H9 (cell line): ENCODE results near the gene SEMA7A. TPM values are rescaled to one million over a fixed set of nuclear protein-coding genes. Genes with fewer than 3 reads are reported as not detected.

Experiments used
- DNase-seq: peaks from one replicate; pipeline ENCODE4 v3.0.0-alpha.2; 2017
- H2AFZ ChIP-seq: one replicate; pipeline ENCODE4 v1.6.1; 2013; ENCODE audit warnings: mild to moderate bottlenecking, low read length, control low read depth, moderate library complexity
- H2AK5ac ChIP-seq: 2 replicates; pipeline ENCODE4 v1.6.1; 2013; ENCODE audit warnings: low read length, control low read depth, mixed read lengths; ENCODE audit not compliant: insufficient read length
- H2BK120ac ChIP-seq: one replicate; pipeline ENCODE4 v1.6.1; 2013; ENCODE audit warnings: low read depth, mild to moderate bottlenecking, low read length, control low read depth, inconsistent platforms; ENCODE audit not compliant: poor library complexity, severe bottlenecking
- H2BK12ac ChIP-seq: 2 replicates; pipeline ENCODE4 v1.6.1; 2013; ENCODE audit warnings: low read length, control low read depth, mixed read lengths, low read depth; ENCODE audit not compliant: insufficient read length
- H2BK15ac ChIP-seq: 2 replicates; pipeline ENCODE4 v1.6.1; 2013; ENCODE audit warnings: low read depth, low read length, control low read depth
- H2BK20ac ChIP-seq: one replicate; pipeline ENCODE4 v1.6.1; 2013; ENCODE audit warnings: low read depth, mild to moderate bottlenecking, low read length, control low read depth, inconsistent platforms; ENCODE audit not compliant: poor library complexity, severe bottlenecking
- H2BK5ac ChIP-seq: 2 replicates; pipeline ENCODE4 v1.6.1; 2013; ENCODE audit warnings: low read length, control low read depth, mixed read lengths; ENCODE audit not compliant: insufficient read length
- H3K14ac ChIP-seq: 2 replicates; pipeline ENCODE4 v1.6.1; 2013; ENCODE audit warnings: low read length, control low read depth; ENCODE audit not compliant: insufficient read depth
- H3K18ac ChIP-seq: 2 replicates; pipeline ENCODE4 v1.6.1; 2013; ENCODE audit warnings: low read depth, mild to moderate bottlenecking, mixed read lengths, low read length, control low read depth; ENCODE audit not compliant: insufficient read length
- H3K23ac ChIP-seq: 2 replicates; pipeline ENCODE4 v1.6.1; 2013; ENCODE audit warnings: low read length, control low read depth, mixed read lengths, low read depth; ENCODE audit not compliant: insufficient read length
- H3K23me2 ChIP-seq: 2 replicates; pipeline ENCODE4 v1.6.1; 2013; ENCODE audit warnings: low read depth, mild to moderate bottlenecking, mixed read lengths, low read length, control low read depth; ENCODE audit not compliant: insufficient read length, poor library complexity, severe bottlenecking
- H3K27ac ChIP-seq: 2 replicates; pipeline ENCODE4 v1.5.1; 2013; ENCODE audit warnings: low read length, control low read depth, mixed read lengths, low read depth; ENCODE audit not compliant: insufficient read length
- H3K27me3 ChIP-seq: 2 replicates; pipeline ENCODE4 v1.6.1; 2013; ENCODE audit warnings: low read length, control low read depth, inconsistent platforms; ENCODE audit not compliant: insufficient read depth
- H3K4ac ChIP-seq: 2 replicates; pipeline ENCODE4 v1.6.1; 2013; ENCODE audit warnings: low read depth, mild to moderate bottlenecking, control low read depth, inconsistent platforms, low read length, moderate library complexity
- H3K4me1 ChIP-seq: 2 replicates; pipeline ENCODE4 v1.6.1; 2013; ENCODE audit warnings: low read length, control low read depth, inconsistent platforms; ENCODE audit not compliant: insufficient read depth
- H3K4me2 ChIP-seq: 2 replicates; pipeline ENCODE4 v1.6.1; 2013; ENCODE audit warnings: low read length, control low read depth, mixed read lengths; ENCODE audit not compliant: insufficient read length, insufficient read depth
- H3K56ac ChIP-seq: 2 replicates; pipeline ENCODE4 v1.6.1; 2013; ENCODE audit warnings: low read depth, mild to moderate bottlenecking, mixed read lengths, low read length, control low read depth; ENCODE audit not compliant: insufficient read length
- H3K79me1 ChIP-seq: 2 replicates; pipeline ENCODE4 v1.6.1; 2013; ENCODE audit warnings: low read depth, mild to moderate bottlenecking, moderate library complexity, low read length, control low read depth, inconsistent platforms; ENCODE audit not compliant: insufficient read depth, poor library complexity, severe bottlenecking
- H3K79me2 ChIP-seq: 2 replicates; pipeline ENCODE4 v1.6.1; 2013; ENCODE audit warnings: low read length, control low read depth, inconsistent platforms; ENCODE audit not compliant: insufficient read depth
- H3K9ac ChIP-seq: 2 replicates; pipeline ENCODE4 v1.6.1; 2013; ENCODE audit warnings: low read length, control low read depth, mixed read lengths; ENCODE audit not compliant: insufficient read length; ENCODE audit errors: extremely low read depth
- H3K9me3 ChIP-seq: one replicate; pipeline ENCODE4 v1.6.1; 2013; ENCODE audit warnings: low read depth, low read length, inconsistent platforms; ENCODE audit not compliant: control insufficient read depth
- H3T11ph ChIP-seq: one replicate; pipeline ENCODE4 v1.6.1; 2013; ENCODE audit warnings: mild to moderate bottlenecking, low read length, control low read depth, inconsistent platforms
- H4K20me1 ChIP-seq: one replicate; pipeline ENCODE4 v1.6.1; 2013; ENCODE audit not compliant: control insufficient read depth, insufficient read length, insufficient read depth
- H4K5ac ChIP-seq: 2 replicates; pipeline ENCODE4 v1.6.1; 2013; ENCODE audit warnings: low read depth, mild to moderate bottlenecking, mixed read lengths, low read length, control low read depth; ENCODE audit not compliant: insufficient read length
- H4K8ac ChIP-seq: replicated peaks from 2 replicates; pipeline ENCODE4 v1.6.1; 2013; ENCODE audit warnings: low read length, control low read depth, mixed read lengths, low read depth; ENCODE audit not compliant: insufficient read length
- H4K91ac ChIP-seq: 2 replicates; pipeline ENCODE4 v1.6.1; 2013; ENCODE audit warnings: low read depth, mild to moderate bottlenecking, moderate library complexity, mixed read lengths, low read length, control low read depth; ENCODE audit not compliant: insufficient read length
- H3K27ac Mint-ChIP-seq, 3 experiments: 2 replicates in 2 of 3; 3 replicates in 1 of 3; pipeline ENCODE4 v1.8.0; 2020 to 2021; ENCODE audit warnings: mixed read lengths in 3 of 3, mild to moderate bottlenecking in 1 of 3, moderate library complexity in 1 of 3
- H3K27me3 Mint-ChIP-seq: 2 replicates; pipeline ENCODE4 v1.8.0; 2021; ENCODE audit warnings: low read depth, mild to moderate bottlenecking, moderate library complexity, mixed read lengths
- H3K36me3 Mint-ChIP-seq, 3 experiments: 2 replicates in 2 of 3; 3 replicates in 1 of 3; pipeline ENCODE4 v1.8.0; 2020 to 2021; ENCODE audit warnings: low read depth in 3 of 3, mixed read lengths in 3 of 3; ENCODE audit not compliant: insufficient read depth in 1 of 3
- H3K4me1 Mint-ChIP-seq, 2 experiments: 2 replicates each; pipeline ENCODE4 v1.8.0; 2020; ENCODE audit warnings: mixed read lengths in 2 of 2
- H3K4me3 Mint-ChIP-seq, 2 experiments: 2 replicates in 1 of 2; 3 replicates in 1 of 2; pipeline ENCODE4 v1.8.0; 2020 to 2021; ENCODE audit warnings: mild to moderate bottlenecking in 2 of 2, mixed read lengths in 2 of 2, moderate library complexity in 1 of 2
- H3K9me3 Mint-ChIP-seq, 2 experiments: 2 replicates in 1 of 2; 3 replicates in 1 of 2; pipeline ENCODE4 v1.8.0; 2020; ENCODE audit warnings: mild to moderate bottlenecking in 2 of 2, mixed read lengths in 2 of 2, moderate library complexity in 1 of 2
- CTCF ChIP-seq: fragments of 200-600 bp; sonication (generic); conservative IDR thresholded peaks from 3 replicates; pipeline ENCODE4 v1.8.0; 2021; ENCODE audit warnings: antibody characterized with exemption, mild to moderate bottlenecking
- WGBS: extraction: QIAGEN DNeasy Blood & Tissue Kit; methylation state at CpG from one replicate; pipeline ENCODE4 v1.1.7; 2013; ENCODE audit warnings: missing lambda C conversion rate, low lambda C conversion rate, mixed read lengths; ENCODE audit not compliant: insufficient read length; ENCODE audit errors: extremely low coverage; 5-methylcytosine and 5-hydroxymethylcytosine counted together
- total RNA-seq: library from RNA; stranded (reverse); gene quantifications from 2 replicates; pipeline ENCODE4 v1.2.1, GENCODE V29; 2021

SEMA7A gene
- total RNA-seq, 1 experiment from 2014 or later: 5.7 TPM

- H3K79me1 ChIP-seq: no peaks in the 10 kb centered on the region
- H3K4me1 Mint-ChIP-seq: peaks cover 14 to 29% of the 10 kb centered on the region in 2 experiments
- no peak overlapping the region for H2BK12ac ChIP-seq
- no peak overlapping the region for H3K14ac ChIP-seq
- H4K5ac ChIP-seq: no peak overlapping the region
- H3K27ac Mint-ChIP-seq: no peak overlapping the region
- no peaks in the 10 kb centered on the region for H3K27me3 ChIP-seq
- no peaks in the 10 kb centered on the region for H3K4me1 ChIP-seq
- no peaks in the 10 kb centered on the region for H3K23me2 ChIP-seq
- no peaks in the 10 kb centered on the region for H3K9me3 ChIP-seq
- no peaks in the 10 kb centered on the region for H3K79me2 ChIP-seq
- no peak overlapping the region for H3K4me3 Mint-ChIP-seq
- no peak overlapping the region for H3K9ac ChIP-seq
- no peaks in the 10 kb centered on the region; the same call in none of the 2 replicates for H3K27me3 Mint-ChIP-seq
- no peaks in the 10 kb centered on the region for H4K20me1 ChIP-seq
- H3K18ac ChIP-seq: no peak overlapping the region
- no peak overlapping the region for H2AFZ ChIP-seq
- H3K4me2 ChIP-seq: no peak overlapping the region
- no peak overlapping the region for H3K4ac ChIP-seq
- no peak overlapping the region for H2BK20ac ChIP-seq
- no peaks in the 10 kb centered on the region for H3K36me3 Mint-ChIP-seq
- no peak overlapping the region for H2BK120ac ChIP-seq
- H3T11ph ChIP-seq: no peak overlapping the region
- H2BK15ac ChIP-seq: no peak overlapping the region
- WGBS: no CpG with 5 or more reads among the region's 5 CpGs
- H3K9me3 Mint-ChIP-seq: no peaks in the 10 kb centered on the region
- H2AK5ac ChIP-seq: no peak overlapping the region
- no peak for TF ChIP-seq CTCF
- H2BK5ac ChIP-seq: no peak overlapping the region
- H3K56ac ChIP-seq: no peak overlapping the region
- H3K23ac ChIP-seq: no peak overlapping the region
- no peak overlapping the region for H4K91ac ChIP-seq
- no peak overlapping the region for H4K8ac ChIP-seq
- H3K27ac ChIP-seq: no peak overlapping the region
- DNase-seq: peak; percentile 23
Observed at GRCh38 chr15:74381481-74381880, 52.3 kb downstream of the SEMA7A start.
